EH (cell line): ENCODE data around the gene AUTS2.

ENCODE experiments used
- DNase-seq: peaks from one replicate; pipeline ENCODE4 v3.0.0-alpha.2; 2015; ENCODE audit warnings: low read depth

The AUTS2 gene

GRCh38 chr7:70660154-70660818 is 1062.0 kb downstream of the AUTS2 start:
- no peak for DNase-seq

DNA sequence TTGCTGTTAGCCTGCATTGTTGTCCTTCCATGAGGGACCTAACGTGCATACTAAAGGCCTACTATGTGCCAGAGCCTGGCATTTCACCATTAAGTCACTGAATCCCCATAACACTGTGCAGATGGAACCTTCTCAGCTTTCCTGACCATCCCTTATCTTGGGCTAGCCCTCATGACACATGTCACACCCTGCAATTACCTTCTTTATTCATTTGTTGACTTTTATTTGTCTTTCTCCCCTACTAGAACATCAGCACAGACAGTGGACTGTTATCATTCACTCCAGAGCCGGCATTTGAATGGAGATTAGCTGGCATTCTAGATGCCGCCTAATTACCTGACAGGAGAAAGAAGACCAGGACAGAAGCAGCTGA is 1062.5 kb downstream of the AUTS2 start:
- DNase-seq = no peak

DNA sequence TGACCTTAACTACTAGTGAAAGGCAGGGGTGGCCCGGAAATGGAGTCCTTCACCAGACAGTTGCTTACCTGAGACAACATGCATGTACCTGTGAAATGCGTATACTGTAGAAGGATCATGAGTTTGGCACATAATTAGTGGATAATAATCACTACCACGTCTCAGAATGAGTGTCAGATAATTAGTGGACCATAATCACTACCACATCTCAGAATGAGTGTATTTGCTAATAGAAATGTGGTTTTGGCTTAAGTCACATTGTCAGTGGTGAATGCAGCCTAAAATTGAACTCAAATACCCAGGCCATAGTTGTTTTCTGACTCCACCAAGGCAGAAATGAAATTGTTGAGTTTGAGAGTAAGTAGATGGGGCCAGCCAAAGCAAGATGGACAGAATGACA is 1065.4 kb downstream of the AUTS2 start:
- DNase-seq = no peak

DNA sequence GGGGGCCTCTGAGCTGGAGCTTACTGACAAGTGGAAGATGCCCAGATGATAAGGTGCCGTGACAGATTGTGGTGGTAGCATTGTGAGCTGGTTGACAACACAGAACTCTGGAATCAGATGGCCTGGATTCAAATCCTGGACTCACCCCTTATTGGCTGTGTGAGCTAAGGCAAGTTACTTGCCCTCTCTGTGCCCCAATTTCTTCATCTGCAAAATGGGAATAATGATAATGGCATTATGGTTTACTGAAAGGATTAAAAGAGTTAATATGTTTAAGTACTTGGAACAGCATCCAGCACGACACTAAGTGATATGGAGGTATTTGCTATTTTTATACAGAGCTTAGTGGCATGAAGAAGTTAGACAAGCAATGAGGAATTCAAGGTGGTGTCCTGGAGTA is 1067.7 kb downstream of the AUTS2 start:
- no peak for DNase-seq

- DNase-seq = no peak
These were observed 1069.1 kb downstream of the AUTS2 start for GRCh38 chr7:70667406-70667805.

DNA sequence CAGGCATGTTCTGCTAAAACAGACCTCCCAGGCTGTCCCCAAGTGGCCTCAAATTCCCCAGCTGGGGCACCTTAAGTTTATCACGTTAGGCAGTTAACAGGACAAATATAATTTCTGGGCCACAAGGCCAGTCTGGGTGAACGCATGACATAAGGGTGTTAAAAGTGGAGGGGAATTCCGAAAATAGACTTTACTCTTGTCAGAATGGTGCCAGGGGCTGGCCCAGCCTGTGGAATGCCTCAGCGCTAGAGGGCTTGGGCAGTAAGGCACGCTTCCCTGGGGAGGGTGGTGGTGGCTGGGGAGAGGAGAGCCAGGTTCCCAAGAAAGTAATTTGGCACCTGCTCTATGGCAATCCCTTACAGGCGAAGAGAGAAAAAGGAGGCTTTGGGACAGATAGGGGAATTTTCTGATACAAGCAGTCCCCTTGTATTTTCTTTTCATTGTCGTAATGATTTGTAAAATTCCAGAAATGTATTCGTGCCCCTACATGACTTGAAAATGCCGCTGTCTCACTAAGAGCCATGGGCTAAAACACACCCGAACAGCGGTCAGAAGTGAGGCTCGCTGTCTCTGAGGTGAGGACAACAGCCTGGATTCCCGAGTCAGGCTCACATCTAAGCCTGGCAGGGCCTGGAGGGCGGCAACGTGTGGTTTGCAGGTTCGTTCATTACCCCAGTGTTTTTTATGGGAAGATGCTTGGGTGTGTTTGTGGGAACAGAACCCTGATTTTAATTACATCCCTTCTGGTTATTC is 1070.5 kb downstream of the AUTS2 start:
- DNase-seq = no peak

GRCh38 chr7:70669854-70670253 is 1071.6 kb downstream of the AUTS2 start:
- DNase-seq = no peak

GRCh38 chr7:70670288-70670687 is 1072.0 kb downstream of the AUTS2 start:
- no peak for DNase-seq

- no peak for DNase-seq
These were observed 1075.7 kb downstream of the AUTS2 start for GRCh38 chr7:70673778-70674570.

- DNase-seq = no peak
These were observed 1076.3 kb downstream of the AUTS2 start for GRCh38 chr7:70674571-70675010.

GRCh38 chr7:70676243-70676642 is 1078.0 kb downstream of the AUTS2 start:
- no peak for DNase-seq

DNA sequence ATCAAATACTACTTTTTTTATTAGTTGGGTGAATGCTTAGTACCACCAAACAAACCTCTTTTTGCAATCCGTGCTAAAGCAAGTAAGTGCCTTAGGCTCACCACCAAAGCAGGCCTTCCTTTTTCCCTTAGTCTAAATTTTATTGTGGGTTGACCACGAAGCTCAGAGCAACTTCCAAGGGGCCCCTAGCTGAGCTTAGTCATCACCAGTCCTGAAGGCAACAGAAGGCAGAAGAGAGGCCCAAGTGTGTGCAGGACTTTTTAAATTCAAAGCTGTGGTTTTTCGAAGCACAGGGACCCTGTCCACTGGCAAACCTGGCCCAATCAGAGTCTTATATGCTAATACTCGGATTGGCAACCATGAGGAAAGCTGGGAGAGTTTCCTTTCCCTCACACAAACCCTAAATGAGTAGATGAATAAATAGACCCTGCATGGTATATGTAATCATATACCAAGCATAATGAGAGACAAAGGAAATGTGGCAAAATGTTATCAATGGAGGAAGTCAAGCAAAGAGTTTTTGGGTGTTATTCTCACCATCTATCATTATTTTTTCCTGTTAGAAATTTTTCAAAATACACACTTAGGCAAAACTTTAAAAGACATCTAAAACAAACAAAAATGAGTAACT is 1080.5 kb downstream of the AUTS2 start:
- DNase-seq = peak; percentile 65

DNA sequence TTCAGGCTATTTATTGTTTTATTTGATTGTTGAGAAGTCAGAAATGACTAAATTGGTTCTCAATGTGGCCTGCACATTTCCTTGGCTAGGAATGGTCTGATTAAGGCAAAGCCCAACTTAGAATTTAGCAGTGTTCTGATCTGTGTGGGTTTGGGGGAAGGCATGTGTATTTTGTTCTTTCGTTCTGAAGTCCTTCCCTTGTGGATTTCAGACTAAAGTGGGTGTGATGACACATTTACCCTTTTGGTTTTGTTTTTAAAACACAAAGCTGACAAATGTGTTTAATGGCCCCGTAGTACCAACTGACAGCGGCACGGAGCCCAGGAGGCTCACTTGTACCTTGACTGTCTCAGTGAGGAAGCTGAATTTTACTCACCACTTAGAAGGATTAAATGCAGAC is 1081.4 kb downstream of the AUTS2 start:
- DNase-seq = peak; percentile 12

- DNase-seq = no peak
These were observed 1082.0 kb downstream of the AUTS2 start for GRCh38 chr7:70680306-70680705.

DNA sequence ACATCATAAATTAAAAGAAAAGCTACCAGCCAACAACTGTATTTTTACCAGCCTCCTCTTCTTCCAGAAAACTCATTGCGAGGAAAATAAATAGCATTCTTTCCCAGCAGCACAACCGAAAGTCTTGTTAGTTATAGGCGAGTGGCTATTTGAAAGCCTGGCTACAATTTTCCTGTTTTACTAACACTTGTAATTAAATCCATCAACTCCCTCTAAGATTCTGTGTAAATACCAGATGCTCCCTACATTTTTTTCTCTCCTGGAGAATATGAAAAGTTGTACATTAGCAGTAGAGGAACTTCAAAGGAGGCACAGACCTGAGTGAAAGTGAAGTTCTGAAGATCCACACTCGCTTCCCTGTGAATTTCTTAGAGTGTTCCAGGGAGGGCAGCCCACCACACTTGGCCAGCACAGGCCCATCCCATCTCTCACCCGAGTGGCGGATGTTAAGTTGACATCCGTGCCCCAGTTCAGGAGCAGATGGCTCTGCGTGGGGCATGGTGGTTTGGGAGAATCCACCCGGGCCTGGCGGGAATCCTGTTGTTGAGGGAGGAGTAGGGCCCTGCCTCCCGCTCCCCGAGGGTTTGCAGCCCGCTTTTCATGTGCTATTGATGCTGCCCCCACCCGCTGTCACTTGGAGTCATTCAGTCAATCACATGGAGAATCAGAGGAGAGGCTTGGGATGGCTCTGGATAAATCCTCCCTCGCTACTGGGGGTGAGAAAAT is 1082.6 kb downstream of the AUTS2 start:
- DNase-seq = no peak

GRCh38 chr7:70681469-70682350 is 1083.4 kb downstream of the AUTS2 start:
- peak; percentile 32 for DNase-seq

DNA sequence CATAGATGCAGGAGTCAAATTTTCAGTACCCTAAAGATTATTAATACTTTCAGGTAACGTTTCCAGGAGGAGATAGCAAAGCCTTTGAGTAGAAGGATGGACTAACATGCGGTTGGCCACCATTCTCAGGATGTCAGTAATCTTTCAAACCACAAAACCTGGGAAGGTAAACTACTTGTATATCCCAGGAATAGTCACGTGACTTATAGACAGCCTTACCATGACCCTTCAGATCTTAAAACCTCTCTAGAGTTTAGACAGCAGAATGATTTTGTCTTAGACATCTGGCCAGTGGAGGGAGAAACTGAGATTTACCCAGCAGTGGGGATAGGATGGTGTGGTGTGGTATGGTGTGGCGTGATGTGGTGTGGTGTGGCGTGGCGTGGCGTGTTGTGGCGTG is 1085.9 kb downstream of the AUTS2 start:
- DNase-seq = no peak

GRCh38 chr7:70693321-70693685 is 1095.0 kb downstream of the AUTS2 start:
- peak; percentile 30 for DNase-seq

- peak; percentile 66 for DNase-seq
These were observed 1095.6 kb downstream of the AUTS2 start for GRCh38 chr7:70693686-70694433.

- DNase-seq = peak; percentile 52
These were observed 1096.2 kb downstream of the AUTS2 start for GRCh38 chr7:70694434-70694970.
